GM18517 (cell line): ENCODE data around the gene RFX2.

Experiments used
- ATAC-seq: cut with Tn5 transposase; IDR thresholded peaks from one replicate; pipeline ENCODE4 v1.9.1; 2021; ENCODE audit warnings: mild to moderate bottlenecking, moderate library complexity; ENCODE audit not compliant: unreplicated experiment

RFX2 gene

DNA sequence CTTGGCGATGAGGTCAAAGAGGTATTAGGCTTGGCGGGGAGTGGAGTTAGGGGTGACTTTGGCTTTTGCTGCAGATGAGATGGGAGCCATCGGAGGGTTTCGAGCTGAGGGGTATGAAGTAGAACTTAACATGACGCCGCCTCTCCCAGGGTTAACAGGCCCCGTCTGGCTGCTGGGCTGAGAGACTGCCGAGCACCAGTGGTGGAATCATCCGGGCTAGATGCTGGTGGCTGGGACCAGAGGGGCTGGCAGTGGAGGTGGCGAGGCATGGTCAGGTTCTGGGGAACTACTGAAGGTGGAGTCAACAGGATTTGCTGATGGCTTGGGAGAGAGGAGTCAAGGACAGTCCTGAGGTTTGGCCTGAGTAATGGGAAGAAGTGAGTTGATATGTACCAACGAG is 4.9 kb downstream of the RFX2 start:
- no peak for ATAC-seq

DNA sequence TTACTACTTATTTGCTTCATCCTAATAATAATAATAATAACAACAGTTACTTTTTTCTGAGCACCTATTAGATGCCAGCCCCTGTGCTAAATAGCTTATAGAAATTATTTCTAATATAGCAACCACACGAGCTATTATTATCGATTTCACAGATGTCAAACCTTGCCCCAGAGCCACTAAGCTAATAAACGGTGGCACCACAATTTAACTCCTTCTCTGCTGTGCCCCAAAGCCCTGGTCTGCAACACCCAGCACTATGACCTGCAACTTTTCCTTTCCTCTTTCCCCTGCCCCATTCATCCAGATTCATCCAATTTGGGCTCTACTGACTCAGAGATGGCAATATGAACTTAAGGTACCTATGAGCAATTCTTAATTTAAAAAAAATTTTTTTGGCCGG is 6.4 kb downstream of the RFX2 start:
- no peak for ATAC-seq

DNA sequence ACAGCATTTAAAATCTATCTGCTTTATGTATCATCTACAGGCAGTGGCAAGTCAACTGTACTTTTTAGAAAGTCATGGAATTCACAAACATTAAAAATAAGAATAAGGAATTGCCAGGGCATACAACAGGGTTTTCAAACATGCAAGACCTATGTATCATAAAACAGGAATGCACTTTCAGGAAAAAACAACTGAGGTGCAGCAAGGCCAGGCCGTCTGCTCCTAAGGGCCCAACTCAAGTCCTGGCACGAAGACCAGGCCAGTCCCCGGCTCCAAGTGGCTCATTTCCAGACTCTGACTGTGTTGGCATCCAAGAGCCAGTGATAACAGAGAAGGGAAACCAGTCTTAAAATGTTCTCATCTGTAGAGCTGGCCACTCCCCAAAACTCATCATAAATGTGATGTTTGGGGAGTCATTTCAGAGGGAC is 7.1 kb downstream of the RFX2 start:
- ATAC-seq, result no peak

DNA sequence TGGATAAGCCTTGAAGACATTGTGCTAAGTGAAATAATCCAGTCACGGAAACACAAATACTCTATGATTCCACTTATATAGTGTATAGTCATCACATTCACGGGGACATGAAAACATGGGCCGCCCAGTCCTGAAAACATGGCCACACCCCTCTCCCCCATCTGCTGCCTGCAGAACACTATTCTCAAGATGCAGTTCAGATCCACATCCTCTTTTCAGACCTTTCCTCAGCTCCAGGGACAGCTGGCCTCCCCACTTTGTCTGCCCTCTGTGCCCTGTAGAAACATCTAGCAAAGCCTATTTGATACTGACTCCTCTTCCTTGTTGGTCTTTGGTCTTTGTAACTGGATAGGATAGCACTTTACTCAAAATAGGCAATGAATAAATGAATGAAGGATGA is 8.3 kb downstream of the RFX2 start:
- no peak for ATAC-seq

DNA sequence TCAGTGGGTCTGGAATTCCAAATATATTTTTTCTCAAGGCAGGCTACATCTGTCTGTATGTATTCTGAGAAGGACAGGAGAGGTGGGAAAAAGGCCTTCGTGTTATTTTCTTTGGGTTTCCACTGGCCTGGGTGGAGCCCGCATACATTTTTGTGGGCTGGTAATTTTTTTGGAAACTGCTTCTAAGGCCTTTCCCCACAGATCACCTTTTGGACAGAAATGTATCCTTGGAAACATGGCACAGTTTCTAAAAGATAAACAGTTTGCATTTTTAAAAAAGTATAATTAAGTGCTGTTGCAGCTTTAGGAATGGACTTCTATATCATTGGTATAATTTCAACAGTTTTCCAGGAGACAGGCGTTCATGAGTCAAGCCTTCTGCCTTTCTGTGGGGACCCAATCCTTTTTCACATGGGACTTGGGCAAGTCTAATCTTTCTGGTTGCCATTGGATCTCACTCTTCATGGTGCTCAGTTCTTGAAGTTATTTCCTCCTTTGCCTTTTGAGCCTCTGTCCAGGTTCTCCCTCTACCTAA is 8.9 kb downstream of the RFX2 start:
- ATAC-seq, result no peak

DNA sequence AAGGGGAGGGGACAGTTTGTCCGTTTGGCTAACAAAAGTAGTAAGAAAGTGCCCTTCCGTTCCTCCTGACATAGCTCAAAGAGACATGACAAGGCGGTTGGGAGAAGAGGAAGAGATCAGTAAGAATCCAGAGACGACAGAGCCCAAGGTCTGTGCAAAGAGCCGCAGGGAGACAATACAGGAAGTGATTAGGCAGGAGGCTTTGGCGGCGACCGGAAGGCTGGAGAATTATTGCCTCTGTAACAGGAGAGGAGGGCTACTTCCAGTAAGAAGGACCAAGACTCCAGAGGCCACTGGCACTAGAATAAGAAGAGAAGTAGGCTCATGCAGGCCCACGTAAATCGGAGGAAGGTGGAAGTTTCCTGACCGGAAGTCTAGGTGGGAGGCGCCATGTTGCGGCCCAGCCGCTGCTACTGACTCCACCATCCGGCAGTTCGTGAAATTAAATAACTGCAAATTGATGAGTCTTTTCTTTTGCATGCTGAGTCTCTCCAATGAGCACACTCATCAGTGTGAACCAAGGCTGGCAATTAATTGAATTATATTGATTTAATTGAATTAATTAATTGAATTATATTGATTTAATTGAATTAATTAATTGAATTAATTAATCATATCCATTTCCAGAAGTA is 9.9 kb downstream of the RFX2 start:
- ATAC-seq, result no peak

DNA sequence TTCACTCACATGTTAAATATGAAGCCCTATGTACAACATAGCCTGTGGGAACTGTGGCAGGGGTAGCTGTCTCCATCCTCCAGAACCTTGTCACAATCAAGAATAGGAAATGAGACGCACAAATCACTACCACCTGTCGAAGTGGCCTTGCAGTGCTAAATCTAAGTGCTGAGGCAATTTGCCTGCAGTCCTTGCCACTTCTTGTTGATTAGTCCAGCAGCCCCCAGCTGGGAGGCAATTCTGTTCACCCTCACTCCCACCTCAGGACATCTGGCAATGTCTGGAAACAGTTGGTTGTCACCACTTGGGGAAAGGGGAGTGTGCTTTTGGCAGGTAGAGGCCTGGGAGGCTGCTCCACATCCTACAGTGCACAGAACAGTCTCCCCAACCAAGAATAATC is 10.7 kb downstream of the RFX2 start:
- ATAC-seq, result no peak

DNA sequence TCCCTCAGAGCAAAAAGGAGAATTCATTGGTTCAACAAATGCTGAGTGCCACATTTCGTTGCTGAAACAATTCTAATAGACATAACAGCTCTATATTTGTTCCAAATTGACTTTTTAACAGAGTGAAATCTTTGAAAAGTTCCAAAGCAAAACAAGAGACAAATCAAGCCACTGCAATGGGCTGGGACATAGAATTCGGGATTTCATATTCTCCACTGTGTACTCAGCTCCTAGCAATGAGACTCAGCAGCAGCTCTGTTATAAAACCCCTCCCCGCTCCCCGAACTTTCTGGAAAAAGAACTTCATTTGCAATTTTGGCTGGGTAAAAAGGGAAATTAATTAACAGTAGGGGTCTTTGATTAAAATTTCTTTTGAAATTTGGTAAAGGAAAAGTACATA is 11.3 kb downstream of the RFX2 start:
- ATAC-seq, result no peak

DNA sequence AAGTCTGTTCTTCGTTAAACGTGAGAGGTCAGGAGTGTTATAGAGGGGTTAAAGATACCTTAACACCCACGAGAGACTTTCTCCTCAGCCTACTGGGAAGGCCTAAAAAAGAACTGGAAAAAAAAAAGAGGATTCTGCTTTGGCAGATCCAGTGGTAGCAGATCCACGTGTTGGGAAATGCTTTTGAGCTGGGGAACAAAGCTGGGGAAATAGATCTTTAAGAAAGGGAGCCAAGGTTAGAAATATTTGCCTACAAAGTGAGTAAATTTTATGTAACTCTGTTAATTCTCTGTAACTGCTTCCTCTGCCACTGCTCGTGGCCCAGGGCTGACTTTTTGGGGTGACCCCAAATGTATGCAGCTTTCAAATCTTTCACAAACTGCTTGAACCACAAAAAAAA is 11.7 kb downstream of the RFX2 start:
- no peak for ATAC-seq

DNA sequence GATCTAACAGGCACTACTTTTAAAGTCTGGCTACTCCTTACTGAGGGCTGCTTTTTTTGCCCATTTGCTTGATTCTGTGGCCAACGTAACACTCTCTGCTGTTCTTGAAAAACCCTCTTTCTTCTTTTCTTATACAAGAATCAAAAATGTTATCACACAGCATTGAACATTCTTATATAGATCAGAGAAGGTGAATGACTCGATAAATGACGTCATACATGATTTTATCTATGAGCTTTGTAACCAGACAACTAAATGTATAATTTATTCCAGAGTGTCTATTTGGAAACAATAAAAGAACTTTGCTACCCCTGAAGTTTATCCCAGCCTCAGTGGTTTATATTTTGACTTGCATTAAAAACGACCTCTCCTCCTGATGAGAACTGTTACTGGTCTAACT is 12.4 kb downstream of the RFX2 start:
- ATAC-seq, result no peak

DNA sequence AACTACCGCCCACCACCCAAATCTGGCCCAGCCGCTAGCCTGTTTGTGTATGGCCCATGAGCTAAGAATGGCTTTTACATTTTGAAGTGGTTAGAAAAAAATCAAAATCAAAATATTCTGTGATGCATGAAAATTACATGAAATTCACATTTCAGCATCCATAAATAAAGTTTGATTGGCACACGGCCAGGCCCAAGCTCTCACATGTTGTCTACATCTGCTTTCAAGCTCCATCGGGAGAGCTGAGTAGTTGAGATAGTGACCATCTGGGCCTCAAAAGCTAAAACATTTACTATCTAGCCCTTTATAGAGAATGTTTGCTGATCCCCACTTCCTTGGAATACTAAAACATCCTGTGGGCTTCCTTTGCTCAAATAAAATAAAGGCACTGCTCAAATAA is 14.5 kb downstream of the RFX2 start:
- ATAC-seq, result no peak

DNA sequence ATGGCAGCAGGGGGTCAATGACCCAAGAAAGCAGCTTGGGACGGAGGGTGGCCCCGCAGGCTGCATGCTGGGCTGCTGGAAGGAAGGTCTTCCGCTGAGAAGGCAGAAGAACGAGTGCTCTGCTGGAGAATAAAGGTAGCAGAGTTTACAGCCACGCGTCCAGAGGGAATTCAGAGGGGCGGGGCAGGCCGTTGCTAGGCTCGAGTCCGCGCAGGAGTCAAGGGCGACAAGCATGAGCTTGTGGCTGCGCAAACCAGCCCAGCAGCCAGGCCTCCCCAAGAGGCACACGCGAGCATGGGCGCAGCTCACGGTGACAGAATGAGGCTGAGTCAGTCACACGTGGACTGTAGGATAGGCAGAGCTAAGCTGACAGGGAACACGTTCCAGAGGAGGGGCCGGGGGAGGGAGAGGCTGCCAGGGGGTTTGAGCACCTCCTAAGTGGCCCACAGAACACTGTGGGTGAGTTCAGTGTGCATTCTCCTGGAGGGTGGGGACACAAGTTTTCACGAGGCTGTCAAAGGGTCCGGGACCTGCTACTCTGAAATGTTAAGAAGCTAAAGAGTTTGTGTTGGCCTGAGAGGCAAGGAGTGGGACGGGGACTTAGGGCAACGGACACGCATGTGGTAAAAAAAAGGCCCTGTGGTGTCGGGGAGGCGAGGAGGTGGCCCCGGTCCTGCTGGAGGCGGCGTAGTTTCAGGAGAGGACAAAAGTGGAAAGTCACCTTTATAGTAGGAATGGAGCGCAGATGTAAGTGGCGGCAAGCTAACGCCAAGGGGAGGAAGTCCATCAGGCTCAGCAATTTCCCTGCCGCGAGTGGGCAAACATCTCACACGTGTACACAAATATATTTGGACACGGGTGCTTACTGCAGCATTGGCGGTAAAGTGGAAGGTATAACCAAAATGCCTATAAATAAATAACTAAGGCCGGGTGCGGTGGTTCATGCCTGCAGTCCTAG is 17.7 kb downstream of the RFX2 start:
- no peak for ATAC-seq

DNA sequence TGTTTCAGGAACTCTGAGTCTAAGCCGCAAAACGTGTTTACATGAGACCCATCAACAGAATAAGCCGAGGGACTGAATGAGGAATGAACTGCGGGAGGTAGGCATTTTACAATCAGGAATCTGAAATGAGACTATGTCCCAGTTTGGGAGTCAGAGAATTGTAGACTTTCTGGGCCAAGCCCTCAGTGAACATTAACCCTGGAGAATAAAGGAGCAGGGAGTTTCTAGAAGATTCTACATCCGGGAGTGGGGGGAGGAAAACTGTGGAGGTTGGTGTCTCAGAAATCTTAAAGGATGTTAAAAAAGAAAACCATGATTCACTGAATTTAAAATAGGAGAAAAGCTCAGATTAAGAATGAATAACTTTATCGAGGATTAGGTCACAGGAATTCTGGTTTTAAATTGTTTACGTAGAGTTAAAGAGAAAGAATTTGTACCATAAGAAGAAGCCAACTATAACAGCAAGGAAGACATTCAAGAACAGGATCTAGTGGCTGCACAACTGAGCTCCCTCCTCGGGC is 18.5 kb downstream of the RFX2 start:
- no peak for ATAC-seq

DNA sequence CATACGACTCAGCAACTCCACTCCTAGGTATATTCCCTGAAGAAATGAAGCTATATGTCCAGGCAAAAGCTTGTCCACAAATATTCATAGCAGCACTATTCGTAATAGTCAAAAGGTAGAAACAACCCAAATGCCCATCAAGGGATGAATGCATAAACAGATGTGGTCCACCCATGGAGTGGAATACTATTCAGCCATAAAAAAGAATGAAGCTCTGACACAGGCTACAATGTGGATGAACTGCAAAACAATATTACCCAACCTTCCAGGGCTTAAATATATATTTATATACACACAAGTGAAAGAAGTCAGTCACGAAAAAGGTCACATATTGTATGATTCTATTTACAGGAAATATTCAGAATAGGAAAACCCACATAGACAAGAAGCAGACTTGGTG is 19.7 kb downstream of the RFX2 start:
- ATAC-seq, result no peak

DNA sequence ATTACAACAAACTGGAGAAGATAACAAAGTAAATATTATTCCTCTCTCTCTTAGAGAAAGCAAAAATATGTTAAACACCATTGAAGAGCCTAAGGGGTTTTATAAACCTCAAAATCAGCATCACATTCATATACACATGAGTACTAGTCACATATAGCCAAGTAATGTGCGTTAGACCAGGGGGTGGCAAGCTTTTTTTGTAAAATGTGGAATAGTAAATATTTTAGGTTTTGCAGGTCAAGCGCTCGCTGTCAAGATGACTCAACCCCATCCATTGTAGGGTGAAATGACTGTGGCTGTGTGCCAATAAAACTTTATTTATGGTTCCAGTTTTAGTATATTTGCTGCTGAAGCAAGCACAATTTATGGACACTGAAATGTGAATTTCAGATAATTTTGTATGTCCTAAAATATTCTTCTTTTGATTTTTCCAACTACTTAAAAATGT is 21.7 kb downstream of the RFX2 start:
- no peak for ATAC-seq

DNA sequence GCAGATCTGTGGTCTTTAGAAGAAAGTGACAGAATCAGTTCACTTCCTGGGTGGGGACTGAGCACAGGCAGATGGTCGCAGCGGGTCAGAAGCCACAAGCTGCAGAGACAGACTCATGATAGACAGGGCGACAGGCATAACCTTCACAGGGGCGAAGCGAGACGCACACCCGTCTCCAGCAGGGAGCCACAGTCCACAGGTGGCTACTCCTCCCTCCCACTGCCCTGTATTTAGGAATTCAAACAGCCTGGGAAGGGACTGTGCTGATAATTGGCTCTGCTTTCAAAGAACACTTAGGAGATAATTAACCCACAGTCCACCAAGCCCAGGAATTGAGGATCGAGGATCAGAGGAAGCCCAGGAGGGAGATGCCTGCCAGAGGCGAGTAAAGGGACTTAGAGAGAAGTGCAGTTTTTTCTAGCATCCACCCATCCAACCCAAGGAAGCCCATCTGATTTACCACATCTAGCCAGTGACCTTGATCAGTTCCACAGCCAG is 23.2 kb downstream of the RFX2 start:
- ATAC-seq, result peak; percentile 42

DNA sequence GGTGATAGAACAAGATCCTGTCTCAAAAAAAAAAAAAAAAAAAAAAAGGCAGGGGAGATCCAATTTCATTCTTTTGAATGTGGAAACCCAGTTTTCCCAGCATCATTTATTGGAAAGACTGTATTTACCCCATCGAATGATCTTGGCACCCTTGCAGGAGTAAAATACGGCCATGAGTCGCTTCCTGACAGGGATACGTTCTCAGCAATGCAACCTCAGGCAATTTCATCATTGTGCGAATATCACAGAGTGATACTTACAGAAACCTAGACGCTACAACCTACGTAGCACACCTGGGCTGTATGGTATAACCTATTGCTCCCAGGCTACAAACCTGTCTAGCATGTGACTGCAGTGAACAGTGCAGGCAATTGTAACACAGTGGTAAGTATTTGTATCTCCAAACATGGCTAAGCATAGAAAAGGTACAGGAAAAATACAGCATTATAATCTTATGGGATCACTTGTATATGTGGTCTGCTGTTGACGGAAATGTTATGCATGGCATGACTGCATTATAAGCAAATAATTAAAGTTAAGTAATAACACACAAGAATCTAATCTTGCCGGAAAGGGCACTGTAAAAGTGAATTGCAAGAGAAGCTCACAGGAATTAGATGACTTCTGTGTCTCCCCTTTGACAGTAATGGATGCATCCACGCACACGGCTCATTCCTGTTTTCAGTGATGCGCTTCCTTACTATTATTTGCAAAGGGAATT is 24.1 kb downstream of the RFX2 start:
- ATAC-seq, result no peak

DNA sequence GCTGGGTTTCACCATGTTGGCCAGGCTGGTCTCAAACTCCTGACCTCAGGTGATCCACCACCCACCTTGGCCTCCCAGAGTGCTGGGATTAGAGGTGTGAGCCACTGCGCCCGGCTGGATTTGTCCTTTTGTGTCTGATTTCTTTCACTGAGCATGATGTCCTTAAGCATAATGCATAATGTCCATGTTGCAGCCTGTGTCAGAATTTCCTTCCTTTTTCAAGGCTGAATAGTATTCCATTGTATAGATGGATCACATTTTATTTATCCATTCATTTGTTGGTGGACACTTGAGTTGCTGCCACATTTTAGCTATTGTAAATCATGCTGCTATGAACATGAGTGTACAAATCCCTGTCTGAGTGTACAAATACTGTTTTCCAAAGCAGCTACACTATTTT is 25.5 kb downstream of the RFX2 start:
- ATAC-seq, result no peak

DNA sequence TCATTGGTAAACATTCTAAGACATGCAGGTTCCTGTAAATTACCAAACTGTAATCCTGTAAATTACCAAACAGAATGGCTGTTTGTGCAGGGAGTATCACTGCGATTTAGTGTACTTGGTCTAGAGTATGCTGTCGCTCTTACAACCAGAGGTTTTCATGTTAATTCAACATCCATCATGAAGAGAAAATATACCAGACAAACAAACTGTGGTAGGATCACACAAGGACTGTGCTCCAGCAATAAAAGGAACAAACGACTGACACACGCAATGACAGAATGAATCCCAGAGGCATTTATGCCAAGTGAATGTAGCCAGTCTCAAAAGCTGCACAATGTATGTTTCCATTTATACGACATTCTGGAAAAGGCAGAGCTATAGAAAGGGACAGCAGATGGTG is 31.2 kb downstream of the RFX2 start:
- no peak for ATAC-seq

DNA sequence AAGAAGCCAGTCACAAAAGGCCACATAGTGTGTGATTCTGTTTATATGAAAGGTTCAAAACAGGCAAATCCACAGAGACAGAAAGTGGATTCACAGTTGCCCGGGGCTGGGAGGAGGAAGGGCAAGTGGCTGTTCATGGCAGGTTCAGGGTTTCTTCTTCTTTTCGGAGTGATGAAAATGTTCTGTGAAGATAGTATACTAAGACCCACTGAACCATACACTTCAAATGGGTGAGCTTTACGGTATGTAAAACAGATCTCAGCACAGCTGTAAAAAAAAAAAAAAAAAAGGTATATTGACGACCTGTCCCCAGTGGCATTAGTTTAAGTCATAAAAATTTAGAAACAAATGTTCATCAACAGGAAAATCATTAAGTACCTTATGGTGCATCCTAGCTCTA is 32.2 kb downstream of the RFX2 start:
- ATAC-seq, result no peak
